ENCODE data around the gene GLIPR1. TPM values are rescaled to one million over a fixed set of nuclear protein-coding genes. Genes with fewer than 3 reads are reported as not detected.
A peak's percentile ranks its signal among the peaks of the same experiment; 100 is the strongest.
"Not testable (repeated sequence)": the region's sequence is repeated elsewhere in the genome, so short reads cannot be mapped to it uniquely, and the experiment has no call there.

The GLIPR1 gene
- total RNA-seq, 1 donor from 2014 or later, result 39.6 TPM

GRCh38 chr12:75511116-75512048 is 30.8 kb downstream of the GLIPR1 start, which contains the start of gene KRR1:
Gene KRR1 (minus strand): TSS chr12:75511609. CDS start chr12:75511597, 12 bp downstream.
- TF ChIP-seq CTCF (conservative IDR thresholded peaks at IDR 0.05; ENCODE audit: low read depth, low read length), result peak; percentile 3
- peak within 1 kb of the TSS; percentile 78 for H3K4me3 ChIP-seq (ENCODE audit: low read depth, low read length)

GRCh38 chr12:75521224-75521623 is 40.7 kb downstream of the GLIPR1 start:
- not testable (repeated sequence) for H3K4me3 ChIP-seq (ENCODE audit: low read depth, low read length); DNase-seq (ENCODE audit: low read depth)

More at GRCh38 chr12:75511116-75512048, 30.8 kb downstream of the GLIPR1 start, which contains the start of gene KRR1:
- DNase-seq (ENCODE audit: low read depth), result peak; percentile 80

- DNase-seq (ENCODE audit: low read depth); H3K4me3 ChIP-seq (ENCODE audit: low read depth, low read length): not testable (repeated sequence)
Observed at GRCh38 chr12:75522124-75522523, 41.6 kb downstream of the GLIPR1 start.

GRCh38 chr12:75525263-75525662 is 44.7 kb downstream of the GLIPR1 start:
- no peak overlapping the region for H3K4me3 ChIP-seq (ENCODE audit: low read depth, low read length)
- DNase-seq (ENCODE audit: low read depth), result no peak
- TF ChIP-seq CTCF (conservative IDR thresholded peaks at IDR 0.05; ENCODE audit: low read depth, low read length), result peak; percentile 55

GRCh38 chr12:75526655-75527511 is 46.3 kb downstream of the GLIPR1 start:
- TF ChIP-seq CTCF (conservative IDR thresholded peaks at IDR 0.05; ENCODE audit: low read depth, low read length), result peak; percentile 71
- no peak for DNase-seq (ENCODE audit: low read depth)
- H3K4me3 ChIP-seq (ENCODE audit: low read depth, low read length), result no peak overlapping the region

GRCh38 chr12:75528272-75528671 is 47.7 kb downstream of the GLIPR1 start:
- DNase-seq (ENCODE audit: low read depth), result no peak
- no peak overlapping the region for H3K4me3 ChIP-seq (ENCODE audit: low read depth, low read length)
- no peak for TF ChIP-seq CTCF (conservative IDR thresholded peaks at IDR 0.05; ENCODE audit: low read depth, low read length)

- no peak for DNase-seq (ENCODE audit: low read depth)
- H3K4me3 ChIP-seq (ENCODE audit: low read depth, low read length), result no peak overlapping the region
- no peak for TF ChIP-seq CTCF (conservative IDR thresholded peaks at IDR 0.05; ENCODE audit: low read depth, low read length)
Observed at GRCh38 chr12:75528692-75529091, 48.1 kb downstream of the GLIPR1 start.
